H1 (cell line): Measurements from ENCODE around the gene PXDC1. TPM values are rescaled to one million over a fixed set of nuclear protein-coding genes. Genes with fewer than 3 reads are reported as not detected.

Source experiments
- CTCF ChIA-PET: fragments of 300-600 bp; sonication (Branson Sonifier 250); formaldehyde crosslinking; loops from one replicate; lab custom pipeline; 2021; ENCODE audit not compliant: partially characterized antibody; lab: Charles Lee
- POLR2A ChIA-PET: fragments of 300-600 bp; sonication (Branson Sonifier 250); formaldehyde crosslinking; loops from one replicate; lab custom pipeline; 2021; ENCODE audit warnings: inconsistent platforms; ENCODE audit not compliant: partially characterized antibody; lab: Charles Lee
- DNase-seq, 2 experiments: peaks; one replicate each; pipeline versions ENCODE4 v3.0.0 to v3.0.0-alpha.2; 2010 to 2022; ENCODE audit warnings: low spot score in 2 of 2, low read depth in 1 of 2, mixed read lengths in 1 of 2
- FAIRE-seq: peaks from 2 replicates; lab custom pipeline; 2011; peaks lifted over from hg19 to GRCh38; lab: Jason Lieb, UNC
- H2AFZ ChIP-seq: 2 replicates; pipeline ENCODE4 v1.8.1; 2012; ENCODE audit warnings: low read length, inconsistent platforms
- H2AK5ac ChIP-seq: 2 replicates; pipeline ENCODE4 v1.6.1; 2013; ENCODE audit warnings: low read depth, low read length
- H2BK120ac ChIP-seq: replicated peaks from 2 replicates; pipeline ENCODE3; 2013; ENCODE audit warnings: low read depth, low read length, inconsistent platforms
- H2BK12ac ChIP-seq: 2 replicates; pipeline ENCODE4 v1.6.1; 2013; ENCODE audit warnings: low read depth, low read length
- H2BK15ac ChIP-seq: 2 replicates; pipeline ENCODE4 v1.6.1; 2013; ENCODE audit warnings: low read length
- H2BK20ac ChIP-seq: 2 replicates; pipeline ENCODE4 v1.6.1; 2013; ENCODE audit warnings: low read length
- H2BK5ac ChIP-seq: 2 replicates; pipeline ENCODE4 v1.6.1; 2013; ENCODE audit warnings: low read depth, low read length
- H3K14ac ChIP-seq: 2 replicates; pipeline ENCODE4 v1.6.1; 2013; ENCODE audit warnings: inconsistent platforms; ENCODE audit not compliant: insufficient read length
- H3K18ac ChIP-seq: 2 replicates; pipeline ENCODE4 v1.6.1; 2013; ENCODE audit warnings: low read length; ENCODE audit errors: extremely low read depth
- H3K23ac ChIP-seq: 2 replicates; pipeline ENCODE4 v1.6.1; 2013; ENCODE audit warnings: inconsistent platforms; ENCODE audit not compliant: insufficient read length
- H3K23me2 ChIP-seq: 2 replicates; pipeline ENCODE4 v1.6.1; 2013; ENCODE audit warnings: low read depth, low read length
- H3K27ac ChIP-seq: 2 replicates; pipeline ENCODE4 v1.6.1; 2011; ENCODE audit warnings: low read depth, low read length, inconsistent platforms
- H3K27me3 ChIP-seq, 4 experiments: replicated peaks in 1 of 4; 1 replicate in 1 of 4; 2 replicates in 3 of 4; pipeline versions ENCODE4 v1.6.1 to v1.8.1; 2011 to 2013; ENCODE audit warnings: low read length in 3 of 4, mild to moderate bottlenecking in 3 of 4, inconsistent platforms in 2 of 4, mixed read lengths in 2 of 4, moderate library complexity in 1 of 4; ENCODE audit not compliant: control insufficient read depth in 3 of 4, insufficient read depth in 3 of 4; ENCODE audit errors: extremely low read depth in 1 of 4
- H3K36me3 ChIP-seq, 4 experiments: 2 replicates each; pipeline versions ENCODE4 v1.6.1 to v1.8.1; 2011 to 2013; ENCODE audit warnings: mild to moderate bottlenecking in 4 of 4, low read length in 3 of 4, moderate library complexity in 2 of 4, control low read depth in 1 of 4, inconsistent platforms in 1 of 4; ENCODE audit not compliant: insufficient read depth in 4 of 4, control insufficient read depth in 2 of 4
- H3K4ac ChIP-seq: replicated peaks from 2 replicates; pipeline ENCODE3; 2013; ENCODE audit warnings: low read length, low read depth, mixed read lengths, inconsistent platforms; ENCODE audit not compliant: insufficient read length
- H3K4me1 ChIP-seq, 4 experiments: replicated peaks in 1 of 4; 1 replicate in 1 of 4; 2 replicates in 3 of 4; pipeline versions ENCODE4 v1.6.1 to v1.8.1; 2011 to 2013; ENCODE audit warnings: low read length in 3 of 4, inconsistent platforms in 2 of 4, mixed read lengths in 1 of 4; ENCODE audit not compliant: insufficient read depth in 4 of 4, control insufficient read depth in 3 of 4
- H3K4me2 ChIP-seq, 2 experiments: 2 replicates each; pipeline versions ENCODE4 v1.6.1 to v1.8.1; 2011 to 2013; ENCODE audit warnings: low read depth in 2 of 2, low read length in 2 of 2, control low read depth in 1 of 2, inconsistent platforms in 1 of 2, mild to moderate bottlenecking in 1 of 2; ENCODE audit not compliant: insufficient read depth in 1 of 2
- H3K4me3 ChIP-seq, 4 experiments: fragments of 200-600, 300-600 bp in 1 of 4; sonication (generic), shearing (Covaris generic), sonication (Bioruptor Twin) in 1 of 4; 2 replicates each; pipeline versions ENCODE4 v1.5.1 to v1.8.1; 2011 to 2016; ENCODE audit warnings: low read length in 4 of 4, low read depth in 3 of 4, control low read depth in 2 of 4, inconsistent platforms in 2 of 4, mild to moderate bottlenecking in 2 of 4, mixed read lengths in 1 of 4, moderate library complexity in 1 of 4; ENCODE audit not compliant: insufficient read depth in 2 of 4; ENCODE audit errors: extremely low read depth in 1 of 4
- H3K56ac ChIP-seq: replicated peaks from 2 replicates; pipeline ENCODE3; 2013; ENCODE audit warnings: low read depth, mild to moderate bottlenecking, mixed read lengths, low read length, inconsistent platforms; ENCODE audit not compliant: insufficient read length
- H3K79me1 ChIP-seq: 2 replicates; pipeline ENCODE4 v1.6.1; 2013; ENCODE audit warnings: low read depth, low read length, control low read depth
- H3K79me2 ChIP-seq, 2 experiments: 2 replicates each; pipeline versions ENCODE4 v1.6.1 to v1.8.1; 2012 to 2013; ENCODE audit warnings: low read length in 2 of 2, mild to moderate bottlenecking in 2 of 2, inconsistent platforms in 1 of 2; ENCODE audit not compliant: insufficient read depth in 2 of 2, control insufficient read depth in 1 of 2
- H3K9ac ChIP-seq, 4 experiments: replicated peaks in 1 of 4; 1 replicate in 1 of 4; 2 replicates in 3 of 4; pipeline versions ENCODE4 v1.6.1 to v1.8.1; 2011 to 2013; ENCODE audit warnings: low read depth in 3 of 4, low read length in 3 of 4, control low read depth in 2 of 4, mild to moderate bottlenecking in 2 of 4, moderate library complexity in 2 of 4, inconsistent platforms in 1 of 4; ENCODE audit errors: extremely low read depth in 1 of 4
- H3K9me3 ChIP-seq, 2 experiments: 2 replicates each; pipeline versions ENCODE4 v1.6.1 to v1.8.1; 2012 to 2013; ENCODE audit warnings: mild to moderate bottlenecking in 2 of 2, moderate library complexity in 2 of 2, control low read depth in 1 of 2, inconsistent platforms in 1 of 2, low read depth in 1 of 2, low read length in 1 of 2, mixed read lengths in 1 of 2; ENCODE audit not compliant: insufficient read depth in 2 of 2
- H4K20me1 ChIP-seq, 2 experiments: replicated peaks in 1 of 2; 2 replicates each; pipeline versions ENCODE3 to v1.8.1; 2011 to 2013; ENCODE audit warnings: inconsistent platforms in 2 of 2, low read length in 2 of 2, mild to moderate bottlenecking in 1 of 2; ENCODE audit not compliant: insufficient read depth in 2 of 2, control insufficient read depth in 1 of 2
- H4K5ac ChIP-seq: 2 replicates; pipeline ENCODE4 v1.6.1; 2013; ENCODE audit warnings: low read length, low read depth, mixed read lengths, inconsistent platforms; ENCODE audit not compliant: insufficient read length
- H4K8ac ChIP-seq: 2 replicates; pipeline ENCODE4 v1.8.0; 2013; ENCODE audit warnings: mild to moderate bottlenecking, moderate library complexity, low read length, inconsistent platforms; ENCODE audit not compliant: insufficient read depth; ENCODE audit errors: extremely low read depth
- H4K91ac ChIP-seq: replicated peaks from 2 replicates; pipeline ENCODE3; 2013; ENCODE audit warnings: low read length, mixed read lengths, inconsistent platforms; ENCODE audit not compliant: insufficient read length
- ASH2L ChIP-seq: fragments of 200-600, 300-600 bp; sonication (generic); IDR thresholded peaks from one replicate; pipeline ENCODE4 v1.7.1; 2017; ENCODE audit warnings: low read length
- BACH1 ChIP-seq: IDR thresholded peaks from 2 replicates; pipeline ENCODE4 v1.6.1; 2012; ENCODE audit warnings: low read length, improper control_type of control experiment
- CREB1 ChIP-seq: IDR thresholded peaks from 2 replicates; pipeline ENCODE4 v1.6.1; 2012; ENCODE audit warnings: inconsistent platforms
- JUN ChIP-seq: IDR thresholded peaks from 2 replicates; pipeline ENCODE4 v1.6.1; 2011; ENCODE audit warnings: low read depth, mild to moderate bottlenecking, improper control_type of control experiment, low read length
- JUND ChIP-seq: IDR thresholded peaks from 2 replicates; pipeline ENCODE4 v1.6.1; 2011; ENCODE audit warnings: mild to moderate bottlenecking, improper control_type of control experiment, low read length
- POLR2A ChIP-seq, 2 experiments: IDR thresholded peaks; 1 replicate in 1 of 2; 2 replicates in 1 of 2; pipeline ENCODE4 v1.6.1; 2011; ENCODE audit warnings: low read depth in 2 of 2, low read length in 2 of 2, mild to moderate bottlenecking in 2 of 2; ENCODE audit errors: control extremely low read depth in 1 of 2
- SAP30 ChIP-seq: fragments of 300-600 bp; sonication (generic); IDR thresholded peaks from 2 replicates; pipeline ENCODE4 v1.7.1; 2012; ENCODE audit warnings: low read length, moderate library complexity, mild to moderate bottlenecking, inconsistent platforms; ENCODE audit not compliant: insufficient read depth, insufficient replicate concordance
- SP1 ChIP-seq: IDR thresholded peaks from 2 replicates; pipeline ENCODE4 v1.6.1; 2011; ENCODE audit warnings: low read depth, low read length
- TEAD4 ChIP-seq: IDR thresholded peaks from 2 replicates; pipeline ENCODE4 v1.6.1; 2012; ENCODE audit warnings: low read depth, low read length, inconsistent platforms, mixed read lengths
- WGBS, 2 experiments: shearing (Covaris generic) in 1 of 2; methylation state at CpG; one replicate each; pipeline versions ENCODE4 v1.1.6 to v1.1.7; 2013 to 2015; ENCODE audit warnings: low lambda C conversion rate in 2 of 2, mixed read lengths in 2 of 2, inconsistent platforms in 1 of 2, low coverage in 1 of 2, missing lambda C conversion rate in 1 of 2; ENCODE audit not compliant: insufficient replicate concordance in 2 of 2, insufficient coverage in 1 of 2, insufficient read length in 1 of 2; ENCODE audit errors: extremely low coverage in 1 of 2, missing lambda C conversion rate in 1 of 2; 5-methylcytosine and 5-hydroxymethylcytosine counted together
- polyA plus RNA-seq, 7 experiments: library from polyadenylated mRNA; depleted of rRNA in 3 of 7; stranded (reverse) in 5 of 7; unstranded in 2 of 7; fragments of >200 nt in 5 of 7; fragments of 200-250 nt in 2 of 7; gene quantifications; 1 replicate in 5 of 7; 2 replicates in 1 of 7; 4 replicates in 1 of 7; pipeline versions ENCODE4 v1.2.1 to v1.2.3, GENCODE V29; 2011 to 2013; ENCODE audit warnings: missing spikeins in 2 of 7, mixed read lengths in 2 of 7
- total RNA-seq: library from RNA; stranded (reverse); fragmentation: NEBNext Ultra II Directional; extraction: Animal tissue kit (Norgen Biotek cat#: 25700); gene quantifications from 2 replicates; pipeline ENCODE4 v1.2.1, GENCODE V29; 2021

Gene PXDC1
- total and polyA plus RNA-seq, 2 of the 8 experiments (the other 6 are each of a cell fraction or from before 2014, with no cell fraction given), result 1.7 to 2.0 TPM

DNA sequence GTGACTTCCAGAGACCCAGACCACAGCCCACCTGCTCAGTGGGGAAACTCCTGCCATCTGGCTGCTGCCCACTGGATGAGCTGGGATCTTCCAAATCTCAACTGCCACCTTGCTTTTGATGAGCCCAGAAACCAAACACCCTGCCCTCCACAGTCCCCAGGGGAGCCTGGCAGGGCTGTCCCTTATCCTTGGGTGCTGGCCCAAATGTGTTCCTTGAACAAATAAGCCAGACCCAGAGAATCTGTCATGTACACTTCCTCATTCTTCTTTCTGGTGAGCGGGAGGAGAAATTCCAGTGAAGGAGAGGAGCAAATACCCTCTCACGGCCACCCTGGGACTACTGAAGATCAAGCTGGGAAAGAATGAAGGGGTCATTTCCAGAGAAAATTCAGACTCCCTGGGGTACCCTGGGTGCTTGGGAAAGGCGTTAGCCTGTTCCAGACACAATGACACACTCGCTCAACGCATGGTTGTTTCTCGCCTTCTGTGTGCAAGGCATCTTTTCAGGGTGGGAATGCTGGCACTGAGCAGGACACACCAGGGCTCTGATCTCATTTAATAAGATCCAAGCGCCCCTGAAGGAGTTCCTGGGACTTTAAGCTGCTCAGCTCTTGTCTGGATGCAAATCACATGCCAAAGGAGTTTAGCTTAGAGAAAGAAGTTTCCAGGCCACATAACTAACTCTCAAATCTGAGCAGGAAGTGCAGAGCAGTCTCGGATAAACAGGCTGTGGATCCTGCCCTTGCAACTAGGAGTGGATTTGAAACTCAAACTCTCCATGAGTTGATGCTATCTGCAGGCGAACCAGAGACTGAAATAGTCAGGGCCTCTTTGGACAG lies 38.5 kb downstream of the PXDC1 start:
- H3K4me1 ChIP-seq, result no peaks in the 10 kb centered on the region
- no peak overlapping the region for H3K4ac ChIP-seq
- H4K5ac ChIP-seq, result no peak overlapping the region
- no peak overlapping the region for H3K27ac ChIP-seq
- 82% methylated on average over 9 of the region's 9 CpGs; no CpG with 5 or more reads in 1 of the 2 experiments for WGBS, 2 experiments
- TF ChIP-seq TEAD4, result no peak
- no peak for TF ChIP-seq JUN
- no peak for TF ChIP-seq SP1
- no peak for TF ChIP-seq SAP30
- no peak for TF ChIP-seq POLR2A (IDR thresholded peaks at IDR 0.05; ENCODE audit: control extremely low read depth in 1 of 2, low read depth in 2 of 2, low read length in 2 of 2)
- no peak for TF ChIP-seq CREB1
- no peak for TF ChIP-seq ASH2L
- no peak for TF ChIP-seq JUND
- TF ChIP-seq BACH1, result no peak
- no peaks in the 10 kb centered on the region for H3K79me1 ChIP-seq
- no peak overlapping the region for H3K9ac ChIP-seq
- H3K9me3 ChIP-seq, result peaks cover 0 to 2% of the 10 kb centered on the region in 2 experiments; a peak in 1 of 4 replicates
- H2BK12ac ChIP-seq, result no peak overlapping the region
- H2BK120ac ChIP-seq, result no peak overlapping the region
- no peak for DNase-seq
- no peak for FAIRE-seq
- H3K36me3 ChIP-seq, result no peaks in the 10 kb centered on the region
- no peak overlapping the region for H3K23ac ChIP-seq
- CTCF ChIA-PET, result interaction anchor here (0.9 to 2.7 kb wide), 4 partner anchors 9 to 433 kb away, joined by 3 to 16 read pairs (median 4); no protein-coding TSS in a partner anchor
- no peak overlapping the region for H3K14ac ChIP-seq
- H3K4me2 ChIP-seq, result no peak overlapping the region
- POLR2A ChIA-PET, result no interaction called here
- no peaks in the 10 kb centered on the region for H3K27me3 ChIP-seq
- no peaks in the 10 kb centered on the region for H4K20me1 ChIP-seq
- H2AK5ac ChIP-seq, result no peak overlapping the region
- no peaks in the 10 kb centered on the region; the same call in 1 of the 2 replicates for H3K23me2 ChIP-seq
- H3K56ac ChIP-seq, result no peak overlapping the region
- no peak overlapping the region for H3K4me3 ChIP-seq
- H3K18ac ChIP-seq, result no peak overlapping the region
- no peak overlapping the region for H2BK20ac ChIP-seq
- no peak overlapping the region for H4K91ac ChIP-seq
- no peak overlapping the region for H2AFZ ChIP-seq
- H3K79me2 ChIP-seq, result no peaks in the 10 kb centered on the region
- H2BK15ac ChIP-seq, result no peak overlapping the region
- no peak overlapping the region for H4K8ac ChIP-seq
- H2BK5ac ChIP-seq, result no peak overlapping the region
